ENCODE results near the gene LGMN.

- TF ChIP-seq CTCF (IDR thresholded peaks at IDR 0.05) (no peak), POLR2A (IDR thresholded peaks at IDR 0.05) (no peak), EP300 (IDR thresholded peaks at IDR 0.05) (no peak)
Measured at GRCh38 chr14:92670643-92671366, 77.6 kb downstream of the LGMN start.

All from tibial nerve (tissue), 4 donors.